GM19452 (cell line): ENCODE data around the gene GNB1.
"Not testable (repeated sequence)": the region's sequence is repeated elsewhere in the genome, so short reads cannot be mapped to it uniquely, and the experiment has no call there.

ENCODE experiments used
- ATAC-seq: cut with Tn5 transposase; IDR thresholded peaks from one replicate; pipeline ENCODE4 v1.9.1; 2021; ENCODE audit not compliant: unreplicated experiment

GNB1 gene

GRCh38 chr1:1892079-1892762 lies 1.3 kb upstream of the GNB1 start:
- no peak for ATAC-seq

GRCh38 chr1:1891349-1892078 lies 627 bp upstream of the GNB1 start:
- peak; percentile 13 for ATAC-seq

DNA sequence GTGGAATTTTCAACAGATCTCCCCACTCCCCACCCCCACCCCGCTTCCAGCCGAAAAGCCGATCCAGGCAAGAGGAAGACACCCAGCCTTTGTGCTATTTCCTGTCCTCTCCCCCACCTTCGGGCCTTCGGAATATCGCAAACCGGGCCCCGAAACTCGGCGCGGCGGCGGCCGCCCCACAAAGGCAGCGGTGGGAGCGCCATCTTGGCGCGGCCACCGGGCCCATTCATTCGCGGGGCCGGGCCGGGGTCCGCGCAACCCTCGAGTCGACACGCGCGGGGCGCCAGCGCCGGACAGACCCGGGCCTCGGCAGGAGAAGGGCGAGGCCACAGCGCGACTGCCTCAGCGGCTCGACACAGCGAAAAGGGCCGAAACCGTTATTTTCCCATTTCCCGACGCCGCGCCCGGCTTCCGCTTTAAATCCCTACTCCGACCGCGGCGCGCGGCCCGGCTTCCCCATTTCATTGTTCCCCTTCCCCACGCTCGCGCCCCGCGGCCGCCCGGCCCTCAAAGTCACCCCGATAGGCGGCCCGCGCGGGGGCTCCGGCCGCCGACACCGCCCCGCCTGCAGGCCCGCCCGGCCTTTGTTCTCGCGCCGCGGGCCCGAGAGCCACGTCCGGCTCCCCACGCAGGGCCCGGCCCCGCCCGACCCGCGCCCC lies 911 bp downstream of the GNB1 start:
- peak; percentile 36 for ATAC-seq

DNA sequence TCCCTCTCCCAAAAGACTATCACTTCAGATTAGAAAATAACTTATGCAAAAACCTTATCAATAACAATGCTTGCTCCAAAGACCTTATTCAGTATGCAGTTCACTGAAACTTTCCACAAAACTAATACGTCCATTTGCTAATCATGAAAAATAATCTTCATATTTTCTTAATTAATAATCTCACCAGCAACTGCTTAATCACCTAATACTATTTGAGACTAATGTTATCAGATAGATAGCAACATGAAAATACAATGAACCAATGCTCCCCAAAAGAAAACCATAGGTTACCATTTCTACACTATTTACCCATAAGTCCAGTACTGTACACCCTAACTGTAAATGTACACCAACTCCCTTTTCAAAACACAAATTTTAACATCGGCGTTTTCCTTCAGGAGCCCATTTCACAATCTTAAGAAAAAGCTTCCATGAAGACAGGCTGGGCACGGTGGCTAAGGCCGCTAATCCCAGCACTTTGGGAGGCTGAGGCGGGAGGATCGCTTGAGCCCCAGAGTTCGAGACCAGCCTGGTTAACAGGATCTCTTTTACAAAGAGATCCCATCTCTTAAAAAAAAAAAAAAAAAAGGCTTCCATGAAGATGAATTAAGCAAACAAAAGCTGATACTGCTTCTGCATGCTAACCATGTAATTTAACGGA lies 1.7 kb downstream of the GNB1 start:
- ATAC-seq = no peak

- not testable (repeated sequence) for ATAC-seq
Observed at GRCh38 chr1:1883890-1884289, 7.0 kb downstream of the GNB1 start.

DNA sequence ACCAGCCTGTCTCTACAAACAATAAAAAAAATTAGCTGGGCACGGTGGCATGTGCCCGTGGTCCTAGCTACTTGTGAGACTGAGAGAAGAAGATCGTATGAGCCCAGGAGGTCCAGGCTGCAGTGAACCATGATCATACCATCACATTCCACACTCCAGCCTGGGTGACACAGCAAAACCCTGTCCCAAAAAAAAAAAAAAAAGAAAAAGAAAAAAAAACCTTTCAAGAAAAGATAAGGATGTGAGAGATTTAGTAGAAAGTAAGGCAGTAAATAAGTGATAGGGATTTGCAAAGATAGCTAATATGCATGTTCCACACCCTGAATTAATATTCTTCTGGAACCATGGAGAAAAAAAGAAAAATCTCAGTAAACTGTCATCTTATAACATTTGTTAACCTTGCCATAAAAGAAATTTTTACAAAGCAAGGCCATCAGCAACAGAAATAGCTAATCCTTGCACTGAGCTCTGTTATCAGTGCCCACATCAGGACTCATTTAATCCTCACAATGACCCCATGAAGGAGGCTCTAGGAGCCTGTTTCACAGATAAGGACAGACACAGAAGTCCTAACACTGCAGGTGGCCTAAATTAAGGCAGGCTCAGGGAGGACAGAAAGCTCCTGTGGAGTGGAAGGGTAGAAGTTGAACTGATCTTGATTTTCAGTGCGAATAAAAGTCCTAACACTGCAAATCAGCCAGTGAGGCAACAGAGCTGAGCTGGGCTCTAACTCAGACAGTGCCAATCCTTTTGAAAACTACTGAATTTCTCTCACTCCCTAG lies 7.6 kb downstream of the GNB1 start:
- ATAC-seq = no peak

GRCh38 chr1:1881727-1882126 lies 9.2 kb downstream of the GNB1 start:
- ATAC-seq = no peak

GRCh38 chr1:1880617-1881312 lies 10.1 kb downstream of the GNB1 start:
- ATAC-seq = no peak

GRCh38 chr1:1879942-1880341 lies 10.9 kb downstream of the GNB1 start:
- ATAC-seq = no peak

- no peak for ATAC-seq
Observed at GRCh38 chr1:1877865-1878436, 12.9 kb downstream of the GNB1 start.

DNA sequence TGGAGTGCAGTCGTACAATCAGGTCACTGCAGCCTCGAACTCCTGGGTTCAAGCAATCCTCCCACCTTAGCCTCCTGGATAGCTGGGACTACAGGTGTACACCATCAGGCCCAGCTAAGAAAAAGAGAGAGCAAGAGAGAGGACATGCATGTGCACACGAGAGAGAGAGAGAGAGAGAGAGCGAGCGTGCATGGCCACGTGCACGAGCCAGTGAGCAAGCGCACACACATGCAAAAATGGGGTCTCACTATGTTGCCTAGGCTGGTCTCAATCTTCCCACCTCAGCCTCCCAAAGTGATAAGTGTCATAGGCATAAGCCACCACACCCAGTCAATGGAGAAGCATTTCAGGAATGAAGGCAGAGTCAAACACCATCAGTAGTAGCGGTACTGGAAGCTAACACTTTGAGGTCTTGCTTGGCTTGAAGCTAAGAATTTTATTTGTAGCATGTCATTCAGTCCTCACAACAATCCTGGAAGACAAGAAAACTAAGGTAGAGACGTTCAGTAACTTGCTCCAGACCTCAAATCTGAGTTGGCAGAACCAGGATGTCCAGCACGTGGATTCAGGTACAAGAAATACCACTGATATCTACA lies 14.5 kb downstream of the GNB1 start:
- no peak for ATAC-seq

DNA sequence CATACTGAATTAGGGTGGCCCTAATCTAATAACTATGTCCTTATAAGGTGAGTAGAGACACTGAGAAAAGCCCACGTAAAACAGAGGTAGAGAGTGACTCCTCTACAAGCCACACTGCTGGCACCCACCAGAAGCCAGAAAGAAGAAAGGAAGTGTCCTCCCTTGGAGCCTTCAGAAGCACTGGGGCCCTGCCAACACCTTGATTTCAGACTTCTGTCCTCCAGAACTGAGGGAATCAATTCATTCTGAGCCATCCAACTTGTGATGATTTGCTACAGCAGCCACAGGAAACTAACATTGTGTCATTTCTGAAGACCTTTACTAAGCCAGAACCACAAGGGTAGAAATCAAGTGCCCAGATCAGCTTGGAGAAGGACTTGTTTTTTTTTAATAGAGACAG lies 15.0 kb downstream of the GNB1 start:
- no peak for ATAC-seq

GRCh38 chr1:1874901-1875300 lies 16.0 kb downstream of the GNB1 start:
- ATAC-seq = no peak

DNA sequence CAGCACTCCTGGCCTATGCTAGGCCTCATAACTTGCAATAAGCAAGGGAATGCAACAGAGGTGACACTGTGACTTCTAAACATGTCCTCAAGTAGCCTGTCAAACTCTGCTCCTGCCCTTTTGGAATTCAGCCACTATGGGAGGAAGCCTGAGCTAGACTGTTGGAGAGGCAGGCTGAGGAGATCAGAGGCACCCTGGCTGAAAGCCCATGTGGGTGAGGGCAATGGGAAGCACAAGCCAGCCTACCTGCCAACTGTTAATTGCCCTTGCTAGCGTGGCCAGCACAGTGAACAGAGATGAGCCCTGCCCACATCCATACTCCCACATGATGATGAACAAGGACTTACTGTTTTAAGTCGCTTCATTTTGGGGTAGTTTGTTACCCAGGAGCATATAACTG lies 17.7 kb downstream of the GNB1 start:
- no peak for ATAC-seq

- no peak for ATAC-seq
Observed at GRCh38 chr1:1872329-1872994, 18.4 kb downstream of the GNB1 start.

DNA sequence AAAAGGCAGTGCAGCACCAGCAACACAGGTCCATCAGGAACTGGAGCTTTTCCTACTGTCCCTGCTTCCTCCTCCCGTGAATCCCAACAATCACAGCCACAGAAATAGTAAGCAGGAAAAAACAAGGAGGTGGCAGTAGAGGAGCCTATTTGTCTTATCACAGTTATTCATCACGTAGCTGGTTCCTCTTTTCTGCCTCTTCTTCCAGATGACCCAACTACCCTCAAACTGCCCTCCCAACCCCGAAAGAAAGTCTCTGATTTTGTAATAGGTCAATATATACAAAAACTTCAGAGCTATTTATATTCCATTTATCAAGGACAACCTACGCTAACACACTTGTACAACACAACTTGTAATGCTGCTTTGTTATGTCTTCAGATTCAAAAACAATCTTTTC lies 21.4 kb downstream of the GNB1 start:
- ATAC-seq = no peak

- no peak for ATAC-seq
Observed at GRCh38 chr1:1867164-1867563, 23.7 kb downstream of the GNB1 start.

DNA sequence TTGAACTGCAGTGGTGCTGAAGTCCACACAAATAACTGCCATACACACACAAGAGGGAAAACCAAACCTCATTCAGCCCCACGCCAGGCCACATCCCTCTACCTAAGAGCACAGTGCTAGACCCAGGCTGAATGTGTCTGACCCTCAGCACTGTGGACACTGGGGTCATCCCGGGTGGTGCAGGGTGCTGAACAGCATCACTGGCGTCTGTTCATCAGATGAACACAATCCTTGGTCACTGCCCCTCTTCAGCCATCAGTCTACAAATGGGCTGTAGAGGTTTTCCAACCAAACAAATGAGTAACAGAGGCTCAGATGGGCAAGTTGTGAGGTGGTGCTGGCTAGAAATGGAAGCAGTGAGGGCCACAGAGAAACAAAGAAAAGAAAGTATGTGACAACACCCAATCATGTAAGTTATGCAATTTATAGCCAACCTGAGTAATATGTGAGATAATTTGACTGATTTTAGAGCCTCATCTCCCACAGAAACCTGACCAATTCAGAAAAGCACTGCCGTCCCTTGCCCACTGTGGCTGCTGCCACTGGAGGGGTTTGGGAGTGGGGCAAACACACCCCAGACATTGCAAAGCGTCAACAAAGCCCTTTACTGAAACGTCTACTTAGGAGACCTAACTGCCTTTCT lies 27.9 kb downstream of the GNB1 start:
- no peak for ATAC-seq
